ENCODE measurements around the gene SLC8A1.

DNA sequence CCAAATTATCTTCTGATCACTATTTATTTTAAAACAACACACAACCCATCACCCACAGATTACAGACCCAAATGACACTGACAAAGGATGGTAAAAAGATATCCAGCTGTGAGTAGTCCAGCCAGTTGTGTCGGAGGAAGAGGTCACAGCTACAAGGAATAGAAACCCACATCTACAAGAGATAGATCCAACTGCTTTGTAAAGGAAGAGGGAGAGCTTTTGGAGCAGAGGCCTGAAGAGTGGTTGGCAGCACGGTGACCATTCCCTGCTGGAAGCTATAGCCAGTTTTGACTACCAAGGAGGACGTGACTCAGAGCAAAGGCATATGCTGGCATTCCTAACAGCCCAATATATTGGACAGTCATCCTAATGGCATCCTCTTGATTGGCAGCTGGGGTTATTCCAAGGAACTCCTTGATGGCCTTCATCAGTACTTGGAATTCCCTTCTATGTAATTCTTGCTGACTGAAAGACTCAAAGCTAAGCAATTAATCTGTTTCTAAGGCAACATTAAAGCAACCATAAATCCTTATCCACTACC is 17.1 kb downstream of the SLC8A1 start:
- TF ChIP-seq CTCF (conservative IDR thresholded peaks at IDR 0.05; ENCODE audit: low read length) (no peak), EZH2phosphoT487 (IDR thresholded peaks at IDR 0.05; ENCODE audit: borderline replicate concordance) (no peak)
